Testis (tissue), 2 donors: ENCODE measurements around the gene MICA.

Experiments used
- POLR2A ChIP-seq: fragments of 450-650 bp; IDR thresholded peaks from one replicate; pipeline ENCODE4 v1.6.1; 2017; ENCODE audit warnings: antibody characterized with exemption, mild to moderate bottlenecking, moderate library complexity
- TF ChIP-seq, protein P1 (sequence below), 3 experiments: fragments of 450-650 bp in 2 of 3; fragments of 200-600 bp in 1 of 3; sonication (generic) in 1 of 3; IDR thresholded peaks; one replicate each; pipeline ENCODE4 v1.5.1; 2016 to 2019; ENCODE audit warnings: antibody characterized with exemption in 3 of 3, mild to moderate bottlenecking in 2 of 3, moderate library complexity in 1 of 3

DNA sequence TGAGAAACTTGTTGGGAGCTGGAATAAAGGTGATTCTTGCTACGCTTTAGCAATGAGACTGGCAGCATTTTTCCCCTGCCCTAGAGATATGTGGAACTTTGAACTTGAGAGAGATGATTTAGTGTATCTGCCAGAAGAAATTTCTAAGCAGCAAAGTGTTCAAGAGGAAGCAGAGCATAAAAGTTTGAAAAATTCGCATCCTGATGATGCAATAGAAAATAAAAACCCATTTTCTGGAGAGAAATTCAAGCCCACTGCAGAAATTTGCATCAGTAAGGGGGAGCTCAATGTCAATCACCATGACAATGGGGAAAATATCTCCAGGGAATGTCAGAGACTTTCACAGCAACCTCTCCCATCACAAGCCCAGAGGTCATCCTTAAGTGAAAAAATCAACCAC, 35.3 kb downstream of the MICA start:
- TF ChIP-seq, protein P1, sequence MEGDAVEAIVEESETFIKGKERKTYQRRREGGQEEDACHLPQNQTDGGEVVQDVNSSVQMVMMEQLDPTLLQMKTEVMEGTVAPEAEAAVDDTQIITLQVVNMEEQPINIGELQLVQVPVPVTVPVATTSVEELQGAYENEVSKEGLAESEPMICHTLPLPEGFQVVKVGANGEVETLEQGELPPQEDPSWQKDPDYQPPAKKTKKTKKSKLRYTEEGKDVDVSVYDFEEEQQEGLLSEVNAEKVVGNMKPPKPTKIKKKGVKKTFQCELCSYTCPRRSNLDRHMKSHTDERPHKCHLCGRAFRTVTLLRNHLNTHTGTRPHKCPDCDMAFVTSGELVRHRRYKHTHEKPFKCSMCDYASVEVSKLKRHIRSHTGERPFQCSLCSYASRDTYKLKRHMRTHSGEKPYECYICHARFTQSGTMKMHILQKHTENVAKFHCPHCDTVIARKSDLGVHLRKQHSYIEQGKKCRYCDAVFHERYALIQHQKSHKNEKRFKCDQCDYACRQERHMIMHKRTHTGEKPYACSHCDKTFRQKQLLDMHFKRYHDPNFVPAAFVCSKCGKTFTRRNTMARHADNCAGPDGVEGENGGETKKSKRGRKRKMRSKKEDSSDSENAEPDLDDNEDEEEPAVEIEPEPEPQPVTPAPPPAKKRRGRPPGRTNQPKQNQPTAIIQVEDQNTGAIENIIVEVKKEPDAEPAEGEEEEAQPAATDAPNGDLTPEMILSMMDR (IDR thresholded peaks at IDR 0.05): no peak
- TF ChIP-seq POLR2A: no peak
